GM10266 (cell line): ENCODE measurements around the gene NOC4L.

ENCODE experiments used
- DNase-seq: peaks from one replicate; pipeline ENCODE4 v3.0.0; 2012; ENCODE audit errors: extremely low spot score
- CTCF ChIP-seq: IDR thresholded peaks from 2 replicates; pipeline ENCODE4 v1.5.1; 2012; ENCODE audit warnings: mild to moderate bottlenecking, low read depth; ENCODE audit not compliant: control insufficient read depth, insufficient read depth; ENCODE audit errors: missing control alignments

NOC4L gene

GRCh38 chr12:132115500-132115899 is 28.8 kb upstream of the NOC4L start:
- no peak for DNase-seq
- no peak for TF ChIP-seq CTCF

- no peak for DNase-seq
- no peak for TF ChIP-seq CTCF
Measured at GRCh38 chr12:132116709-132117557, 27.3 kb upstream of the NOC4L start.

- no peak for TF ChIP-seq CTCF
- DNase-seq, result no peak
Measured at GRCh38 chr12:132117558-132117875, 26.7 kb upstream of the NOC4L start.

GRCh38 chr12:132118876-132119275 is 25.4 kb upstream of the NOC4L start:
- DNase-seq, result no peak
- no peak for TF ChIP-seq CTCF

GRCh38 chr12:132121283-132121682 is 23.0 kb upstream of the NOC4L start:
- no peak for TF ChIP-seq CTCF
- no peak for DNase-seq

GRCh38 chr12:132123970-132124765 is 20.1 kb upstream of the NOC4L start:
- TF ChIP-seq CTCF, result no peak
- no peak for DNase-seq
